ENCODE results near the gene ALG11.

DNA sequence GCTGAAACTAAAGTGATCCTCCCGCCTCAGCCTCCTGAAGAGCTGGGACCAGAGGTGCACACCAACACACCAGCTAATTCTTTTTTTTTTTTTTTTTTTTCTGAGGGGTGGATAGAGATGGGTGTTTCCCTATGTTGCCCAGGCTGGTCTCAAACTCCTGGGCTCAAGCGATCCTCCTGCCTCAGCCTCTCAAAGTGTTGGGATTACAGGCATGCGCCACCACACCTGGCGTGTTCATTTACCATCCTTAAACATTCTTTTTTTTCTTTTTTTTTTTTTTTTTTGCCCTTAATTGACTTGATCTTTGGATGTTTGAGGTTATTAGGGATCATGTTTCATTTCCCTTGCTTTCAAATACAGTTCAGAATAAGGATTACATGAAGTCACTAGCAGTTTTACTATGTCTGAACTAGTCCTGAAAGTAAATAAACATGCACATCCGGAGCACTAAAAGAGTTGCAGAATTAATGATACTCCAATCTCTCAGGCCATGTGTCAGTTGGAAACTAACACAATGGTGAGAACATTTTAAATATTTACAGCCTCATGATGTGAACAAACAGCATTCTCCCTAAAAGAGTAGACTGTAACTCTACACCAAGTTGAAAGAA, 22.5 kb downstream of the ALG11 start:
- TF ChIP-seq POLR2A (IDR thresholded peaks at IDR 0.05) (no peak), POLR2AphosphoS5 (IDR thresholded peaks at IDR 0.05) (no peak)
- TF ChIP-seq, protein P1, sequence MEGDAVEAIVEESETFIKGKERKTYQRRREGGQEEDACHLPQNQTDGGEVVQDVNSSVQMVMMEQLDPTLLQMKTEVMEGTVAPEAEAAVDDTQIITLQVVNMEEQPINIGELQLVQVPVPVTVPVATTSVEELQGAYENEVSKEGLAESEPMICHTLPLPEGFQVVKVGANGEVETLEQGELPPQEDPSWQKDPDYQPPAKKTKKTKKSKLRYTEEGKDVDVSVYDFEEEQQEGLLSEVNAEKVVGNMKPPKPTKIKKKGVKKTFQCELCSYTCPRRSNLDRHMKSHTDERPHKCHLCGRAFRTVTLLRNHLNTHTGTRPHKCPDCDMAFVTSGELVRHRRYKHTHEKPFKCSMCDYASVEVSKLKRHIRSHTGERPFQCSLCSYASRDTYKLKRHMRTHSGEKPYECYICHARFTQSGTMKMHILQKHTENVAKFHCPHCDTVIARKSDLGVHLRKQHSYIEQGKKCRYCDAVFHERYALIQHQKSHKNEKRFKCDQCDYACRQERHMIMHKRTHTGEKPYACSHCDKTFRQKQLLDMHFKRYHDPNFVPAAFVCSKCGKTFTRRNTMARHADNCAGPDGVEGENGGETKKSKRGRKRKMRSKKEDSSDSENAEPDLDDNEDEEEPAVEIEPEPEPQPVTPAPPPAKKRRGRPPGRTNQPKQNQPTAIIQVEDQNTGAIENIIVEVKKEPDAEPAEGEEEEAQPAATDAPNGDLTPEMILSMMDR (IDR thresholded peaks at IDR 0.05) = no peak

Measured in transverse colon (tissue), 4 donors.